Gastrocnemius medialis (tissue), 4 donors: ENCODE results near the gene ITPR1. TPM values are rescaled to one million over a fixed set of nuclear protein-coding genes. Genes with fewer than 3 reads are reported as not detected.

Source experiments
- ATAC-seq, 2 donors: fragments of 150-250 bp; one replicate each; pipeline ENCODE4 v1.9.1; 2016
- DNase-seq, 2 donors: peaks; one replicate each; pipeline ENCODE4 v3.0.0-alpha.2; 2019
- H3K27ac ChIP-seq, 4 donors: fragments of 200-600 bp; sonication (generic); 1 replicate in 1 of 4; 2 replicates in 3 of 4; pipeline ENCODE4 v1.5.1; 2016 to 2018; ENCODE audit warnings: mild to moderate bottlenecking in 2 of 4, moderate library complexity in 1 of 4
- H3K27me3 ChIP-seq, 3 donors: fragments of 200-600 bp; sonication (generic) in 2 of 3; 1 replicate in 1 of 3; 2 replicates in 2 of 3; pipeline versions ENCODE4 v1.5.1 to v1.6.0; 2016 to 2019; ENCODE audit warnings: mild to moderate bottlenecking in 1 of 3, moderate library complexity in 1 of 3
- H3K36me3 ChIP-seq, 2 donors: fragments of 200-600 bp; sonication (generic) in 1 of 2; one replicate each; pipeline ENCODE4 v1.5.1; 2017 to 2018
- H3K4me1 ChIP-seq, 2 donors: fragments of 200-600 bp; sonication (generic) in 1 of 2; one replicate each; pipeline ENCODE4 v1.5.1; 2016 to 2017; ENCODE audit warnings: mild to moderate bottlenecking in 2 of 2
- H3K4me3 ChIP-seq, 4 donors: fragments of 200-600 bp; sonication (generic) in 3 of 4; 1 replicate in 1 of 4; 2 replicates in 3 of 4; pipeline ENCODE4 v1.5.1; 2016 to 2019; ENCODE audit warnings: mild to moderate bottlenecking in 2 of 4
- H3K9me3 ChIP-seq, 3 donors: fragments of 200-600 bp; sonication (generic) in 2 of 3; 1 replicate in 1 of 3; 2 replicates in 2 of 3; pipeline ENCODE4 v1.5.1; 2016 to 2019
- CTCF ChIP-seq, 5 experiments: fragments of 450-650 bp in 3 of 5; fragments of 200-600 bp in 2 of 5; sonication (generic) in 2 of 5; IDR thresholded peaks in 4 of 5; conservative IDR thresholded peaks in 1 of 5; 1 replicate in 4 of 5; 2 replicates in 1 of 5; pipeline ENCODE4 v1.5.1; 2016 to 2019; ENCODE audit warnings: antibody characterized with exemption in 5 of 5, mild to moderate bottlenecking in 3 of 5, moderate library complexity in 3 of 5
- POLR2A ChIP-seq, 2 donors: fragments of 450-650 bp; IDR thresholded peaks; one replicate each; pipeline ENCODE4 v1.6.1; 2017; ENCODE audit warnings: antibody characterized with exemption in 2 of 2, mild to moderate bottlenecking in 2 of 2, moderate library complexity in 2 of 2
- in situ Hi-C, 4 donors: fragments of 200-750 bp; cut with MboI; loops; one replicate each; pipeline versions ENCODE4 v1.15.0 to v1.8.0; 2017; ENCODE audit warnings: low sequenced_read_pairs in 4 of 4
- intact Hi-C: fragments of 100-400 bp; cut with DNase I; formaldehyde crosslinking; loops from one replicate; pipeline ENCODE4 v1.15.1; 2023; ENCODE audit warnings: low total_unique reads
- total RNA-seq, 4 donors: library from RNA; depleted of rRNA; stranded (reverse); fragments of >200 nt; gene quantifications; one replicate each; pipeline versions ENCODE4 v1.1.0 to v1.2.3, GENCODE V29; 2016

The ITPR1 gene
- total RNA-seq, 4 donors from 2014 or later, result 5.5 to 21.7 (median 11.3) TPM

GRCh38 chr3:4776399-4776979 is 283.3 kb downstream of the ITPR1 start:
- H3K9me3 ChIP-seq, result no peaks in the 10 kb centered on the region
- no peak for DNase-seq
- intact Hi-C loops (no loop called here), in situ Hi-C loops (no loop called here)
- no peaks in the 10 kb centered on the region for H3K27me3 ChIP-seq
- H3K4me1 ChIP-seq, result peaks cover 29 to 39% of the 10 kb centered on the region in 2 donors
- ATAC-seq, result no peak
- no peak overlapping the region for H3K27ac ChIP-seq
- TF ChIP-seq CTCF (IDR thresholded peaks at IDR 0.05 in 4 of 5, conservative IDR thresholded peaks at IDR 0.05 in 1 of 5) (no peak), POLR2A (IDR thresholded peaks at IDR 0.05) (no peak)
- H3K36me3 ChIP-seq, result no peaks in the 10 kb centered on the region
- no peak overlapping the region for H3K4me3 ChIP-seq

GRCh38 chr3:4776980-4777581 is 283.9 kb downstream of the ITPR1 start:
- Histone ChIP-seq H3K9me3 (no peaks in the 10 kb centered on the region), H3K27ac (peak overlapping the region in 1 of 4 donors; percentile 7), H3K4me1 (peaks cover 23 to 33% of the 10 kb centered on the region in 2 donors), H3K36me3 (no peaks in the 10 kb centered on the region), H3K27me3 (no peaks in the 10 kb centered on the region), H3K4me3 (no peak overlapping the region)
- in situ Hi-C loops, result no loop called here
- intact Hi-C loops, result no loop called here
- no peak for TF ChIP-seq POLR2A (IDR thresholded peaks at IDR 0.05)
- TF ChIP-seq CTCF (IDR thresholded peaks at IDR 0.05 in 4 of 5, conservative IDR thresholded peaks at IDR 0.05 in 1 of 5), result no peak
- DNase-seq (peak in 1 of 2 donors; percentile 25), ATAC-seq (peak in 1 of 2 donors; percentile 42)

- intact Hi-C loops (no loop called here), in situ Hi-C loops (no loop called here)
- Histone ChIP-seq H3K4me3 (no peak overlapping the region), H3K27ac (no peak overlapping the region), H3K27me3 (no peaks in the 10 kb centered on the region), H3K36me3 (no peaks in the 10 kb centered on the region), H3K9me3 (no peaks in the 10 kb centered on the region), H3K4me1 (peaks cover 13 to 23% of the 10 kb centered on the region in 2 donors)
- DNase-seq (no peak), ATAC-seq (no peak)
- no peak for TF ChIP-seq CTCF (IDR thresholded peaks at IDR 0.05 in 4 of 5, conservative IDR thresholded peaks at IDR 0.05 in 1 of 5)
- TF ChIP-seq POLR2A (IDR thresholded peaks at IDR 0.05), result no peak
These were observed 285.0 kb downstream of the ITPR1 start for GRCh38 chr3:4778119-4778518.

- no peak for ATAC-seq
- Histone ChIP-seq H3K4me3 (no peak overlapping the region), H3K27me3 (no peaks in the 10 kb centered on the region), H3K27ac (no peak overlapping the region), H3K36me3 (no peaks in the 10 kb centered on the region), H3K4me1 (peaks cover 12 to 17% of the 10 kb centered on the region in 2 donors), H3K9me3 (no peaks in the 10 kb centered on the region)
- TF ChIP-seq POLR2A (IDR thresholded peaks at IDR 0.05) (no peak), CTCF (IDR thresholded peaks at IDR 0.05 in 4 of 5, conservative IDR thresholded peaks at IDR 0.05 in 1 of 5) (no peak)
- in situ Hi-C loops, result no loop called here
- DNase-seq, result no peak
- intact Hi-C loops, result no loop called here
These were observed 285.6 kb downstream of the ITPR1 start for GRCh38 chr3:4778740-4779139.
